ENCODE data around the gene SSBP4. TPM values are rescaled to one million over a fixed set of nuclear protein-coding genes. Genes with fewer than 3 reads are reported as not detected.

Gene SSBP4
- total and polyA plus RNA-seq, 9 of the 15 experiments (the other 6 are each of a cell fraction or from before 2014, with no cell fraction given), result 1.1 to 189 (median 39.0) TPM

- TF ChIP-seq POLR2G (IDR thresholded peaks at IDR 0.05; ENCODE audit: low read depth, low read length) (no peak), BRF2 (IDR thresholded peaks at IDR 0.05; ENCODE audit: borderline replicate concordance, insufficient read depth, insufficient read length) (no peak), CHD4 (IDR thresholded peaks at IDR 0.05; ENCODE audit: insufficient read depth, insufficient replicate concordance, low read depth, low read length, poor library complexity, severe bottlenecking) (no peak), ZNF444 (CRISPR knock-in tag; IDR thresholded peaks at IDR 0.05) (no peak), HDAC3 (IDR thresholded peaks at IDR 0.05; ENCODE audit: borderline replicate concordance, partially characterized antibody) (peak; percentile 16), SRSF1 (IDR thresholded peaks at IDR 0.05; ENCODE audit: low read depth, low read length) (no peak), LEF1 (IDR thresholded peaks at IDR 0.05) (no peak), NFIX (CRISPR knock-in tag; IDR thresholded peaks at IDR 0.05; ENCODE audit: low read depth) (no peak), GTF2E2 (tag; IDR thresholded peaks at IDR 0.05) (no peak), ZBED1 (IDR thresholded peaks at IDR 0.05) (peak; percentile 35; the same call in 1 of the 2 replicates), YBX1 (IDR thresholded peaks at IDR 0.05) (no peak), SP1 (CRISPR knock-in tag; IDR thresholded peaks at IDR 0.05) (peak; percentile 64), NFXL1 (CRISPR knock-in tag; IDR thresholded peaks at IDR 0.05) (no peak), REST (IDR thresholded peaks at IDR 0.05; ENCODE audit: borderline replicate concordance) (no peak), REST (CRISPR knock-in tag; IDR thresholded peaks at IDR 0.05; ENCODE audit: low read depth) (no peak), SMAD1 (IDR thresholded peaks at IDR 0.05; ENCODE audit: low read depth, low read length, partially characterized antibody) (peak; percentile 2), TRIM28 (IDR thresholded peaks at IDR 0.05) (no peak), TAL1 (IDR thresholded peaks at IDR 0.05) (no peak), ZNF232 (CRISPR knock-in tag; IDR thresholded peaks at IDR 0.05) (no peak), ATF2 (CRISPR knock-in tag; IDR thresholded peaks at IDR 0.05) (no peak), ZNF282 (CRISPR knock-in tag; IDR thresholded peaks at IDR 0.05) (no peak)
Measured at GRCh38 chr19:18389726-18390064, 29.5 kb upstream of the SSBP4 start (continued).

All from K562 (cell line).